ENCODE data around the gene SLC25A26. TPM values are rescaled to one million over a fixed set of nuclear protein-coding genes. Genes with fewer than 3 reads are reported as not detected.
A peak's percentile ranks its signal among the peaks of the same experiment; 100 is the strongest.

The SLC25A26 gene
- total and polyA plus RNA-seq, 7 donors, result 17.8 to 42.8 (median 22.4) TPM

DNA sequence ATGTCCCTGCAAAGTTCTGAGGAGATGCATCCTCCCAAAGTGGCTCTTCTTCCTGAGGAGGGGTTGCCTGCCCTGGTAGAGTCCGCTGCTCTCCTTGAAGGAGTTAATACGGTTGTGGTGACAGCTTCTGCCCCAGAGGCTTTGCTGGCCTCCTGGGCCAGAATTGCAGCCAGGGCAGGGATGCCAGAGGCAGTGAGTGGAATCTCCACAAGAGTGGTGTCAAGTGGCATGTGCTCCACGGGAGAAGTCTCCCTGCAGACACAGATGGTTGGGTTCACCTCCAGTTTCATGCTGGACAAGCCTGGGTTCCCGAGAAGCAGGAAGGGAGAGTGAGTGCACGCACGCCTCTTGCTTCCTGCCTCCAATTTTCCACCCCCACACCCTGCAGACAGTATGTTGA, 105.5 kb downstream of the SLC25A26 start:
- H3K27ac ChIP-seq, result no peak overlapping the region
- no peak overlapping the region for H3K4me3 ChIP-seq
- H3K27me3 ChIP-seq, result no peaks in the 10 kb centered on the region
- H3K4me1 ChIP-seq, result peaks cover 0 to 1% (median 0%) of the 10 kb centered on the region in 4 donors
- TF ChIP-seq, protein P1, sequence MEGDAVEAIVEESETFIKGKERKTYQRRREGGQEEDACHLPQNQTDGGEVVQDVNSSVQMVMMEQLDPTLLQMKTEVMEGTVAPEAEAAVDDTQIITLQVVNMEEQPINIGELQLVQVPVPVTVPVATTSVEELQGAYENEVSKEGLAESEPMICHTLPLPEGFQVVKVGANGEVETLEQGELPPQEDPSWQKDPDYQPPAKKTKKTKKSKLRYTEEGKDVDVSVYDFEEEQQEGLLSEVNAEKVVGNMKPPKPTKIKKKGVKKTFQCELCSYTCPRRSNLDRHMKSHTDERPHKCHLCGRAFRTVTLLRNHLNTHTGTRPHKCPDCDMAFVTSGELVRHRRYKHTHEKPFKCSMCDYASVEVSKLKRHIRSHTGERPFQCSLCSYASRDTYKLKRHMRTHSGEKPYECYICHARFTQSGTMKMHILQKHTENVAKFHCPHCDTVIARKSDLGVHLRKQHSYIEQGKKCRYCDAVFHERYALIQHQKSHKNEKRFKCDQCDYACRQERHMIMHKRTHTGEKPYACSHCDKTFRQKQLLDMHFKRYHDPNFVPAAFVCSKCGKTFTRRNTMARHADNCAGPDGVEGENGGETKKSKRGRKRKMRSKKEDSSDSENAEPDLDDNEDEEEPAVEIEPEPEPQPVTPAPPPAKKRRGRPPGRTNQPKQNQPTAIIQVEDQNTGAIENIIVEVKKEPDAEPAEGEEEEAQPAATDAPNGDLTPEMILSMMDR (IDR thresholded peaks at IDR 0.05), result no peak
- TF ChIP-seq POLR2AphosphoS5 (IDR thresholded peaks at IDR 0.05), result no peak
- intact Hi-C loops (cut with DNase I), result no loop called here
- 92 to 94% methylated on average over 6 of the region's 6 CpGs for WGBS, 2 donors
- no peaks in the 10 kb centered on the region for H3K9me3 ChIP-seq
- DNase-seq, result no peak
- no peaks in the 10 kb centered on the region for H3K36me3 ChIP-seq

DNA sequence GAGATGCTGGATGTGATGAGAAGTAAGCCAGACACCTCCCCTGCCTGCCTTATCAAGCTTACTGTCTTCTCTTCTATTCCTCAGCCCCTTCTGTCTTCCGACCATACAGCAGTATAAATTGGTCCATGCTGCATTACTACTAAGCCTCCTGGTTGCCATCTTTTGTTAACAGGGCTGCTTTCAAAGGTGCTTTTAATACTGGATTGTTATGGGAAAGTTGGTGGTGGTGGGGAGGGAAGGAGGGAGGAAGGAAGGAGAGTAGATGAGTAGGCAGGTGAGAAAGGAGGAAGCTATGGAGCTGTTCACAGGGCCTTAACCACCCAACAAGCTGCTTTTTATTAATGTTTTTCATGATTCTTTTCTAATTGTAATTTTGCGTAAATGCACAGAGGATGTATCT, 114.9 kb downstream of the SLC25A26 start:
- Histone ChIP-seq H3K36me3 (no peaks in the 10 kb centered on the region), H3K27me3 (no peaks in the 10 kb centered on the region), H3K4me1 (peaks cover 0 to 12% (median 2%) of the 10 kb centered on the region in 4 donors), H3K4me3 (no peak overlapping the region), H3K27ac (no peak overlapping the region), H3K9me3 (no peaks in the 10 kb centered on the region)
- intact Hi-C loops (cut with DNase I), result loop anchor here (5.0 kb wide), 1 partner anchor 33 kb away; no protein-coding TSS in a partner anchor
- 96 to 98% methylated on average over 2 of the region's 2 CpGs for WGBS, 2 donors
- TF ChIP-seq POLR2AphosphoS5 (IDR thresholded peaks at IDR 0.05), result no peak
- TF ChIP-seq POLR2A (IDR thresholded peaks at IDR 0.05), result no peak
- TF ChIP-seq EP300 (IDR thresholded peaks at IDR 0.05), result no peak
- TF ChIP-seq, protein P1 (IDR thresholded peaks at IDR 0.05), result no peak
- no peak for DNase-seq

DNA sequence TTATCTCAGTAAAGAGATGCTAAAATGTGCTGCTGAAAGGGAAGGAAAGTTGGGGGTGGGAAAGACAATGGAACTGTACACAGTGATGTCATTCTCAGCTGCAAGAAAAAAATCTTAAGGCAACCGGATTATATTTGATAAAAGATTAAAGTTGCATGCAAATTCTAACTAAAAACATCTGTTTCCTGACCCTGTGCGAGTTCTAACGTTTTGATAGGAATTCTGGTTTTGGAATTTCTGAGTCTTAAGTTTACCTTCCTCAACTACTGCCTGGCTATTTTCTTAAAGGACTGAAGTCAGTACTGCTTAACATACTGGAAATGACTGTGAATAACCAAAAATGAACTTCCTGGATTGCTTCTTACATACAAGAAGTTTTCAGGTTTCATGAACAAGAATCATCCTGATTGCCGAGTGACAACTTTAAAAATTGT, 115.5 kb downstream of the SLC25A26 start:
- H3K4me1 ChIP-seq, result peaks cover 0 to 11% (median 2%) of the 10 kb centered on the region in 4 donors
- 51 to 53% methylated on average over 4 of the region's 4 CpGs for WGBS, 2 donors
- no peaks in the 10 kb centered on the region for H3K36me3 ChIP-seq
- no peaks in the 10 kb centered on the region for H3K9me3 ChIP-seq
- H3K4me3 ChIP-seq, result no peak overlapping the region
- no peak overlapping the region for H3K27ac ChIP-seq
- intact Hi-C loops (cut with DNase I), result loop anchor here (5.0 kb wide), 1 partner anchor 34 kb away; no protein-coding TSS in a partner anchor
- no peak for DNase-seq
- H3K27me3 ChIP-seq, result no peaks in the 10 kb centered on the region
- TF ChIP-seq POLR2AphosphoS5 (IDR thresholded peaks at IDR 0.05), result no peak
- no peak for TF ChIP-seq POLR2A (IDR thresholded peaks at IDR 0.05)
- TF ChIP-seq, protein P1 (IDR thresholded peaks at IDR 0.05), result no peak
- no peak for TF ChIP-seq EP300 (IDR thresholded peaks at IDR 0.05)

DNA sequence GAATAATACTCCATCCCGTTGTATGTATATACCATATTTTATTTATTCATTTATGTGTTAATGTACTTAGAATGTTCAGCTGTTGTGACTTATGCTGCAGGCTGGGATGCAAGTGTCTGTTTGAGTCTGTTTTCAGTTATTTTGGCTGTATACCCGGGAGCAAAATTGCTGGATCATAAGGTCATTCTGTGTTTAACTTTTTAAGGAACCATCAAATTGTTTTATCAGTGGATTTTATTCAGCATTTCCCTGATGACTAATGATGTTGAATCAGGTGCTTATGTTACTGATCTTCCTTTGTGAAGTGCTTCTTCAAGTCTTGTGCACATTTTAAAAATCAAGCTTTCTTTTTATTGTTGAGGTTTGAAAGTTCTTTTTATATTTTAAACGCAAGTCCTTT, 118.1 kb downstream of the SLC25A26 start:
- no peaks in the 10 kb centered on the region for H3K27me3 ChIP-seq
- TF ChIP-seq POLR2A (IDR thresholded peaks at IDR 0.05) (no peak), EP300 (IDR thresholded peaks at IDR 0.05) (no peak), POLR2AphosphoS5 (IDR thresholded peaks at IDR 0.05) (no peak)
- TF ChIP-seq, protein P1 (IDR thresholded peaks at IDR 0.05), result no peak
- no peak for DNase-seq
- H3K9me3 ChIP-seq, result no peaks in the 10 kb centered on the region
- H3K27ac ChIP-seq, result peak overlapping the region in 2 of 4 donors; percentile 2 to 20
- peaks cover 0 to 25% (median 13%) of the 10 kb centered on the region in 4 donors for H3K4me1 ChIP-seq
- 79 to 81% methylated on average over 3 of the region's 3 CpGs for WGBS, 2 donors
- no peak overlapping the region for H3K4me3 ChIP-seq
- no peaks in the 10 kb centered on the region for H3K36me3 ChIP-seq
- intact Hi-C loops (cut with DNase I), result loop anchor here (5.0 kb wide), 1 partner anchor 37 kb away; no protein-coding TSS in a partner anchor

All from sigmoid colon (tissue), 7 donors.